GM18907 (cell line): ENCODE measurements around the gene OR8A1.

Experiments
- ATAC-seq: cut with Tn5 transposase; IDR thresholded peaks from one replicate; pipeline ENCODE4 v1.9.1; 2021; ENCODE audit warnings: mild to moderate bottlenecking, moderate library complexity; ENCODE audit not compliant: unreplicated experiment

OR8A1 gene

GRCh38 chr11:124569697-124570096 is at the start of gene OR8A1:
Gene OR8A1, plus strand, starts transcription at chr11:124569997. Its CDS starts 123 bp downstream, at chr11:124570120.
- no peak for ATAC-seq

DNA sequence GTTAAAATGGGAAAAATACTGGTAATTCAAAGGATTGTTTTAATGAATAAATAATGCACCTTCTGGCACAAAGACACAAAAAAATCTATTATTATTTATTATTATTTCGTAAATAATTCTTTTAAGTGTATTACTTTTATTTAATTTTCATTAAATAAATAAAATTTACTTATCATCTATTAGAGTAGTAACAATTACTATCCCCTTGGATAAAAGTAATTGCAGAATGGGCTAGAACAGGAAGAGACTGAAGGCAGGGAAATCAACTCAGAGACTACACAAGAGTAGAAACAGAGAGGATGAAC is 49.3 kb upstream of the OR8A1 start:
- no peak for ATAC-seq

DNA sequence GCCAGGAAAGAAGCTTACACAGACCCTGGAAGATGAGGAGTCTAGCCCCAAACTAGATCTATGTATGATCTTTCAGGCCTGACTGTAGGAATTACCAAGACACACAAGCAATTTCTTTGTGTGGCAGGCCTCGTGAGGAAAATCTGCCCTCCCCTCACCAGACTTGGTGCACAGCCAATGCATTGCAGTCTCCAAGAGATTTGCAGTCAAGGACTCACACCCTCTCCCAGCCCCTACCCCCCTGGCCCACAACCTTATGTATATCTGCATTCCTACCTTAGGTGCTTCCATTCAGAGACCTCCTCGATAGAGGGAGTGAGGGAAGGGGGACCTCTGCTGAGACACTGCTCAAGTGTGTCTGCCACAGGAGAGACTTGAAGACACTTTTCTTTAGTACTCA is 36.2 kb upstream of the OR8A1 start:
- ATAC-seq, result no peak

DNA sequence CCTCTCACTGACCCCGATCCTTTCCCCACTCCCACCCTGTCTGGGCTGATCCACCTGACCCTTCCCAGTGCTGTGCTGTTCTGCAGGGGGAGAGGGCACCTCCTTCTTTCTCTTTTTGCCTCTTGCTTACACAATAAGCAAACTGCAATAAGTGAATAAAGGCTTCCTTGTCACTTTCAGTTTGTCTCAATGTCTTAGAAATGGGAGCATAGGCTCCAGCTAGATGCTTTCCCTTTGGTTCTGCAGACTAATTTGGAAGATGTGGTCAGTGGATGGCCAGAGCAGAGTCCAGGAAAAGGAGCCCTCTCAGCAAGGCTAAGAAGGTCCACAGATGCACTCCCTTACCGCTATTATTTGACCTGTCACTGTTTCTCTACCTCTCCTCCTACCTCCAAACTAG is 35.7 kb upstream of the OR8A1 start:
- ATAC-seq, result no peak

DNA sequence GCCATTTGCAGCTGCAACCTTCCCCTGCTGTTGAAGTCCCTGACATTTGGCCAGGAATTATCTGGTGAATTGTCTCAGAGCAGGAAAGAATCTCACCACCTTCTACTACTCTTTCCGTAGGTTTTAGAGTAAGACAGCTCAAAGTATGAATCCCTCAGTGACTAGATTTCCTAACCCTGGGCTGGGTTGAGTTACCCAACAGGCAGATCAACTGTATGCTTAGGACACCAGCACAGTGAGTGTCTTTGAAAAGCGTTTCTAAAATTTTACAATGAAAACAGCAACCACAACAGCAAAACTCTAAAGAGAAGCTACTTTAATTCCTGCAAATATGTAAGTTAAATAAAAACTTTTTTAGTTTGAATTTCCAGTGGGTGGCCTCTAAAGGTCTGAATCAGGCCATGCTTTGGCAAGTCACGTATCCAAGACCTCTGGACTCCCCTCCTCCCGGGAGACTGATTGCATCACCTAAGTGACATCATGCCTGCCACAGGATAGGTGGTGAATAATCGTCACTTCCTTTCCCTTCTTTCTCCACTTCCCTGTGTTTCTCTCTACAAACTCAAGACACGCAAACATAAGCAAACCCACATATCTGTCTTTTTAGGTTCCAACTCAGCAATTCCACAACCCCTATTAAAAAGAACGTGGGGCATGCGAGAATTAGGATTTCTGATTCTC is 34.1 kb upstream of the OR8A1 start:
- no peak for ATAC-seq

- no peak for ATAC-seq
Measured at GRCh38 chr11:124536520-124536919, 33.3 kb upstream of the OR8A1 start.

DNA sequence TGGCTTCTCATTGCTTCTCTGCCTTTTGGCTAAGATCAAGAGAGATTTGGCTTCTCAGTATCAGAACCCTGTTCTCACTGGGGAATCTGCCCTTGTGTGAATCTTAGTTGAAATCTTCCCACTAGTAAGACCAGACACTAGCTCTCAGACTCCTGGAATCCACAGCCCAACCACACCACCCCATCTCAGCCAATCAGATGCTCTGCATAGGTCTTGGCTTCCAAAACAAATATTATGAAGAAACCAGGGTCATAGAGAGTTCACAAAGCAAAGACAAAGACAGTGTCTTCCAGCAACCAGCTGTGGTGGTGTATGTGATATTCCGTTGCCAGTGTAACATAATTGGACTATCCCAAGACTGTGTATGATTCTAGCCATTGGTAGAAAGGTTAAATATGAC is 31.8 kb upstream of the OR8A1 start:
- ATAC-seq, result no peak

DNA sequence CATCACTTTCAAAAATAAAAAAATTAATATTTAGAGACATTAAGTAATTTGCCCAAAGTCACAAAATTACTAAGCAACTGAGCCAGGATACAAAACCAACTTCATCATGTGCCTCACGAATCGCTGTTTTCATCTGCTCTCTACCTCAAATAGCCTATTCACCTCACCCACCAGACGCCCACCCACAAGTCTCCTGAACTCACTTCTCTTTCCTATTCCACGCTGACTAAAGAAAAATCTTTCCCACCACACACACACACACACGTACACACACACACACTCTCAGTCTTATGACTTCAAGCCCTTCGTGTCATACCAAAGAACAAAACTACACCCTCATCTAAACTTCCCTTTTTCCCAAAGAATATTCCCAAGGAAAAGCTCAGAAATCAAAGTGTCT is 28.6 kb upstream of the OR8A1 start:
- no peak for ATAC-seq

- no peak for ATAC-seq
Measured at GRCh38 chr11:124543145-124543544, 26.7 kb upstream of the OR8A1 start.

GRCh38 chr11:124543554-124543953 is 26.2 kb upstream of the OR8A1 start, which contains the start of gene OR8B12:
Gene OR8B12, minus strand, starts transcription at chr11:124543654. Its CDS starts 0 bp downstream, at chr11:124543654.
- no peak for ATAC-seq

- ATAC-seq, result no peak
Measured at GRCh38 chr11:124551189-124551588, 18.6 kb upstream of the OR8A1 start.

DNA sequence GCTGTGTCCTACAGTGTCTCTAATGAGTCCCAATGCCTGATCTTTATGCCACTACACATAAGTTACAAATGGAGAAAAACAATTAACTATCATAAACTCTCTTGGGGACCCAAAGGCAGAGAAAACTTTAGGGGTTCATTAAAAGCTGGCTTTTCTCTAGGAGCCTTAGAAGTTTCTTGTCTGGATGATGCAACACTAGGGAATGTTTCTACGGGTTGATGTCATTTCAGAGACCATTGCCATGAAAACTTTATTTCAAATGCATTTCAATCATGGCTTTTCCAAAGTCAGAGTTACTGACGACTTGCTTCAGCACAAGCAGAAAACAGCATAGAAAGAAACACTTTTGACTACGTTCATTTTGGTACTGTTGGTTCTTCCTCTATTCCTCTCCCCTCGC is 17.8 kb upstream of the OR8A1 start:
- ATAC-seq, result no peak

- ATAC-seq, result no peak
Measured at GRCh38 chr11:124556828-124557227, 13.0 kb upstream of the OR8A1 start.

GRCh38 chr11:124570160-124570559 is 363 bp downstream of the OR8A1 start:
- ATAC-seq, result no peak

DNA sequence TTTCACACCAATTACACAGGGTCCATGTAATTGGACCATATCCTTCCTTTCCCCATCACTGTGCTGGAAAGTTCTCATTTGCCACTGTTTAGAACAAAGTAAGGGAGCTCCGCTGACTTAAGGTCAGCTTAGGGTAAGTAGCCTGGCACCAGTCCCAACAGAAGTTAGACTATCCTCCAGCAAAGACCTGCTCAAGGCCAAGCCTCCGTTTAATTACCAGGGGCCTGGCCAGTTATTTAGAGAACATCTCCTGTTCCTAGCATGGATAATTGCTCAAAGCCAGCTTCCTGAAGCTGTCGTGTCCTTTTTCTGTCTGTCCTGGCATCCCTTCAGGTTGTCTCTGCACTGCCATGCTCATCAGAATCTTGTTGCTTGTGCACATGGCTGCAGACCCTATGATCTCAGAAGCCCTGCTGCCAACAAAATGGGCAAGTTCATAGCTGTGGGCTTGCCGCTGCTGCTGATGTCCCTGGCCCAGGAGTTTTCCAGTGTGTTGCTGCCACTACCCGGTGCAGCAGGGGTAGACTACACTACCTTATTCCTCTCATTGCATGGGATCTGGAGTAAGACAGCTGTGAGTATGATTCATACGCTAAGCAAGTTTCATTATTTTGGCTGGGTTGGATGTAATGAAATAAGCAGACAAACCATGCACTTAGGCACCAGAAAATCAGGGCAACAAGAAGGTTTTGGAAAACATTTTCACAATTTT is 8.1 kb downstream of the OR8A1 start:
- ATAC-seq, result no peak

DNA sequence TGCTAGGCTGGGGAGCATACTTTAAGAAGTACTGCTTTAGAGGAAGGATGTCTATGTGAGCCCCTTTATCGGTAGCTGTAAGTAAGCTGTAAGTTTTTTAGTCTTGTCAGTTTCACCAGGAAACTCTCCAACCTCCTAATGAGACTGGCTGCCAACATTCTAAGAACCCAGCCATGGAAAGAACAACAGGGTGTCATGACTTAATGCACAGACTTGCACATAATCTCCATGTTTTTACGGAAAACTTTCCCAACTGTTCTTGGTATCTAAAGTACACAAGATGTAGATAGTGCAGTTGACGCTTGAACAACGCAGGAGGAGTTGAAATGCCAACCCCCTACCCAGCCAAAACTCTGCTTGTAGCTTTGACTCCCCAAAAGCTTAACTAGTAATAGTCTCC is 9.0 kb downstream of the OR8A1 start:
- ATAC-seq, result no peak

DNA sequence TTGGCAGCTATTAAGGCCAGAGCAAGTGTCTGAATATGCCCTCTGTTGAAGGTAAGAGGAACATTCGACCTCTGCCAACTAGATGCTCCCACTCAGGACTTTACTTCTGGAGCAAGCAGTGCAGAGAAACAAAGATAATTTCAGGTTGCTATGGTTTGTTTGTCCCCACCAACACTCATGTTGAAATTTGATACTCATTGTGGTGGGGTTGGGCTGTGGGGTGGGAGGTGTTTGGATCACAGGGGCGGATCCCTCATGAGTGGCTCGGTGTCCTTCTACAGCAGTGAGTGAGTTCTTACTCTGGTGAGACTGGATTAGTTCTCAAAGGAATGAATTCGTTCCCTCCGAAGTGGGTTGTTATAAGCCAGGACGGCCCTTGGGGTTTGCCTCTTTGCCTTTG is 12.0 kb downstream of the OR8A1 start:
- ATAC-seq, result no peak

DNA sequence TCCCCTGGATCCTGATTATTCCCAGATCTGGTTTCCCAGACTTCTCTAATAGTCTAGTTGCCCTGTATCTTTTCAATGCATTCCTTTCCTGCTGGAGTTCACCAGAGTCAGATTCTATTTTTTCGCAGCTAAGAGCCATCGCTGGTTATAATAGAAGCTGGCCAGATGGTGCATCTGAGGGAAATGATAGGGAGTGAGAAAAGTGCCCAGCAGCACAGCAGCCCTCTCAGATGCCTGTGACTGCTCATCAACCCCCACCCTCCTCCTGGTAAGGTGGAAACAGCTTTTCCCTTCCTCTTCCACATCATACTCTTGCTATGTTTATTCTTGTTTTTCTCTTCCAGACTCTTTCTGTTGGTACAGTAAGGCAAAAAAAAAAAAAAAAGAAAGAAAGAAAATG is 12.8 kb downstream of the OR8A1 start:
- ATAC-seq, result no peak

GRCh38 chr11:124583781-124584180 is 14.0 kb downstream of the OR8A1 start:
- ATAC-seq, result no peak

GRCh38 chr11:124584681-124585372 is 15.0 kb downstream of the OR8A1 start:
- ATAC-seq, result no peak

DNA sequence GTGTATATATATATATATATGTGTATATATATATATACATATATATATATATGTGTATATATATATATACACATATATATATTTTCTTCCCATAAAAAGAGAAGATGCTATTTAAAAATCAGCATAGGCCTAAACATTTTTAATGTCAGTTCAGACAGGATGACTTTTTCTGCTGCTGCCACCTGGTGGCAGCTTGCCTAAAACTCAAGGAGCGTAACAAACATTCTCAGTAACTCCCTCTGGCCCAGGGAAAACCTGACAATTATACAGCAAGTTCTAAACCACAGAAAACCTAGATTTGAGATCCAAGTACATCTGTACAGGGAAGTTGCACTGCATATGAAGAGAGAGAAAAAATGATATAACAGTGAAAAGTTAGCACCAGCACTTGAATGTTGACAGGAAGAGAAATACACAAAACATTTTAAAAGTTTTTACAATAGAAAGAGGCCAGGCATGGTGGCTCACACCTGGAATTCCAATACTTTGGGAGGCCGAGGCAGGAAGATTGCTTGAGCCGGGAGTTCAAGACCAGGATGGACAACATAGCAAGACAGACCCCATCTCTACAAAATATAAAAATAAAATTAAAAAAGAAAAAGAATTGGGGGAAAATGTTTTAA is 16.6 kb downstream of the OR8A1 start:
- ATAC-seq, result no peak

DNA sequence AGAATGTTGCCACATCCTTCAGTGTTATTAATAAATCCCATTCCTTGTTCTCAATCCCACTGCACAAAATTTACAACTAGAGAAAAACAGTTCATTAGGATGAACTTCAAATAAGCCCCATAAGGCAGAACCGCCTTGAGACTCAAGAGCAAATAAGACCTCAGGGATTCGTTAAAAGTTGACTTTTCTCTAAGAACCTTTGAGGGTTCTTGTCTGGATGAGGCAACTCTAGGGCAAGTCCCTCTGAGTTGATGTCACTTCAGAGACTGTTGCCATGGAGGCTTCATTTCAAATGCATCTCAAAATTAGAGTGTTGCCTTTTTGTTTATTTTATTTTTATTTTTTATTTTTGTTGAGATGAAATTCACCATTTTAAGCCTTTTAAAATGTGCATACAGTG is 21.6 kb downstream of the OR8A1 start:
- no peak for ATAC-seq
